NCI-H748 (cell line): Measurements from ENCODE around the gene PHACTR3.

Experiments used
- DNase-seq: peaks from one replicate; lab custom pipeline; 2025; ENCODE audit not compliant: unreplicated experiment; lab: John Stamatoyannopoulos, UW

PHACTR3 gene

GRCh38 chr20:59668926-59669850 is 64.8 kb downstream of the PHACTR3 start:
- no peak for DNase-seq

- DNase-seq = no peak
Observed at GRCh38 chr20:59670786-59671492, 66.6 kb downstream of the PHACTR3 start.

DNA sequence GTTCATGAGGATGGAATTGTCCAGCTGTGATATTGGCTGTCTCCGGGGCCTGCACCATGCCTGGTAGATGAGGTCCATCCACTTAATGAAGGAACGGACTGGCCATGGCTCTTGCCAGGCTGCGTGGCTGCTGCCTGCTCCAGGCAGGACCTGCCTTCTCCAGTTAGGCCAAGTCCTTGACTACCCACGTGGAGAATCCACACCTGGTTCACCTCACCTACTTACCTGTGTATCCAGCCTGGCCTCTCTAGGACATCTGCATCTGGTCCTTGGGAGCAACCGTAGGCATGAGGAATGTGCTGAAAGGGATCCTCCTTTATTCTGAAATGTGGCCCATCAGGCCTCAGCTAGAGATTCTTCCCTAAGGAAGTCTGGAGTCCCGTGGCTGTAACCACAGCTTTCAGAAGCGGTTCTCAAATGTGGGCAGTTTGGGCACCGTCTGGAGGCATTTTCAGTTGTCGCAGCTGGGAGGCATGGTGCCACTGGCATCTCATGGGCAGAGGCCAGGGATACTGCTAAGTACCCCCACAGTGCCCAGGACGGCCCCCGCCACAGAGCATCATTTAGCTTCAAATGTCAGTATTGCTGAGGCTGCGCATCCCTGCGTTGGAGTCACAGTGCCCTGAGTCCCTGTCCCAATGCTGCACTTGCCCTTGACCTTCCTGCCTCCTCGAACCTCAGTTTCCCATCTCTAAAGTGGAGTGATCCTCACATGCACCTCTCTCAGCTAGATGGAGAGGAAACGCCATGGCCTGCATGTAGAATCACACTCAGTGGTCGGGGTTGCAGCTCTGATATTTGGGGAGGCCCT is 67.5 kb downstream of the PHACTR3 start:
- DNase-seq = no peak

- DNase-seq = no peak
Observed at GRCh38 chr20:59672576-59672975, 68.2 kb downstream of the PHACTR3 start.

GRCh38 chr20:59673288-59673997 is 69.1 kb downstream of the PHACTR3 start:
- DNase-seq = no peak

- no peak for DNase-seq
Observed at GRCh38 chr20:59673998-59674445, 69.7 kb downstream of the PHACTR3 start.

DNA sequence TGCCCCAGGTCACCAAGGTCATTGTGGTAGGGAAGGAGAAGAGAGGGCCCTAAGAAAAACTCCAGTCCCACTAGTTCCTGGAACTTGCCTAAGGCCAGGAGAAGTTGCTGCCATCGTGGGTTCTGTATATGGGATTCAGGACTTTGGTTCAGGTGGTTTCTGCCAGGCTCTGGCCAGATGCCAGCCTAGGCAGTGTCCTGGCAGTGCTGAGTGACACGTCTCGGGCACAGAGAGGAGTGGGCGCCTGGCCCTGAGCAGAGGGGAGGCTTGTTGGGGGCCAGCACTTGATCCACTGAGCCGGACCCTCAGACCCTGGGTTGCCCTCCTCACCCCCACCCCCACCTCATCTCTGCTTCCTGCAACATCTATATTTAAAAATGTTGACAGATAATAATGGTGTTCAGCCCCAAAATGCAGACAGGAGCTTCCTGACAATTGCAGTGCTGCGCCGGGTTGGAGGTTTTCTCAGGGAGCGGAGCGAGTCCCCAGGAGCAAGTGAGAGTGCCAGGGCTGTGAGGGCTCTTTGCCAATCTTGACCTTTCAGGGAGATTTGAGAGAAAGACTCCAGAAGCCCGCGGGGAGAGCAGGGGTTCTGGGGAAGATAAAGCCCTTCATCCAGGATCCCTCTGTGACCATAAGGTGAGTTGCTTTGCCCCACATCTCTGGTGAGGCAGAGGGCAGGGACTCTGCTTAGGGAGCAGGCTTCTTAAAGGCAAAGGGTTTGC is 71.9 kb downstream of the PHACTR3 start:
- no peak for DNase-seq

- DNase-seq = no peak
Observed at GRCh38 chr20:59676851-59677182, 72.5 kb downstream of the PHACTR3 start.

GRCh38 chr20:59677586-59677985 is 73.2 kb downstream of the PHACTR3 start:
- DNase-seq = no peak

DNA sequence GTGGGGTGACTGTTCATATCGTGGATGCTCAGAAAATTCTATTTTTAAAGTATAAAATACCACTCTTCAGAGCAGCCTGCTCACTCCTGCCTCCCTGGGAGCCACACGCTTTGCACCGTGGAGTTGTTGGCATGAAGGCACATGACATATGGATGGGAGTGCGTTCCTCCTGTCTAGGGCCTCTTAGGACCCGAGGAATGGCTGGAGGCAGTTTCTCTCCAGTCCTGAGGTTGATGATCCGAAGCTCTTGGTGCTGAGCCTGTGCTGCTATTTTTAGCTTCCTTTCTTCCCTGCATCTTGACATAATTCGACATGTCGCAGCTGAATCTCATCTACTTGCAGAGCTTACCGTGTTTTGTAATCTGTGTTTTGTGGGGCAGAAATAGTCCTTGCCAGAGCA is 73.9 kb downstream of the PHACTR3 start:
- no peak for DNase-seq

- no peak for DNase-seq
Observed at GRCh38 chr20:59678951-59679350, 74.6 kb downstream of the PHACTR3 start.

DNA sequence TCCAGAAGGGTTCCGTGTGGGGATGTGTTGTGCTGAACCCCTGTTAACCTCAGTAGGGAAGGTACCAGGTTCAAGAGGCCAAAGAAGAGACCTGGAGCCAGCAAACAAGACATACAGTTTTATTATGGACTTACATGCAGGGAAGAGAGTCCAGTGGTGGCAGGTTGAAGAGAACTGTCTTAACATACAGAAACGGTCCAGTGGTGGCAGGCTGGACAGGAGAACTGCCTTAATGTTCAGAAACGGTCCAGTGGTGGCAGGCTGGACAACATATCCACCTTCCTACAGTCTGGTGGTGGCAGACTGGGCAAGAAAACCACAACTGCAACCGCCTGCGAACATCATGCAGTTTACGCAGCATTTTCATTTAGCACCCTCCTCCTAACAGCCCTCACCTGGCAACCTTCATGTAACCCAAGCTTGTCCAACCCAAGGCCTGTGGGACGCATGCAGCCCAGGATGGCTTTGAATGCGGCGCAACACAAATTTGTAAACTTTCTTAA is 75.9 kb downstream of the PHACTR3 start:
- DNase-seq = no peak

GRCh38 chr20:59680852-59681251 is 76.5 kb downstream of the PHACTR3 start:
- no peak for DNase-seq

- DNase-seq = no peak
Observed at GRCh38 chr20:59682603-59683002, 78.3 kb downstream of the PHACTR3 start.

DNA sequence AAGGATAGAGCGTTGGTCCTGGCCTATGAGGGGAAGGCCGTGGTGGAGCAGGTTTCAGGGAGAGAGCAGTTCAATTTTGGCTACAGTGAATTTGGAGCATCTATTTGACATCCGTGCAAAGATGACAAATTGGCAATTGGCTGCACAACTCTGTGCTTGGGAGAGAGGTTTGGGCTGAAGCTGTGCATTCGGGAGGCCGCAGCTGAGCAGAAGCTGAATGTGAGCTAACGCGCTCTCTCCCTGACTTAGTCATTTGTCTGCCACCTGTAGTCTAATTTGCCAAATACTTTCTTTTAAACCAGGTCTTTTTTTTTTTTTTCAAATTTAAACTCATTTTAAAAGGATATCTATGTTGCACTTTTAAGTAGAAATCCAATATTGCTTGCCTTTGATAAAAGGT is 78.8 kb downstream of the PHACTR3 start:
- no peak for DNase-seq

DNA sequence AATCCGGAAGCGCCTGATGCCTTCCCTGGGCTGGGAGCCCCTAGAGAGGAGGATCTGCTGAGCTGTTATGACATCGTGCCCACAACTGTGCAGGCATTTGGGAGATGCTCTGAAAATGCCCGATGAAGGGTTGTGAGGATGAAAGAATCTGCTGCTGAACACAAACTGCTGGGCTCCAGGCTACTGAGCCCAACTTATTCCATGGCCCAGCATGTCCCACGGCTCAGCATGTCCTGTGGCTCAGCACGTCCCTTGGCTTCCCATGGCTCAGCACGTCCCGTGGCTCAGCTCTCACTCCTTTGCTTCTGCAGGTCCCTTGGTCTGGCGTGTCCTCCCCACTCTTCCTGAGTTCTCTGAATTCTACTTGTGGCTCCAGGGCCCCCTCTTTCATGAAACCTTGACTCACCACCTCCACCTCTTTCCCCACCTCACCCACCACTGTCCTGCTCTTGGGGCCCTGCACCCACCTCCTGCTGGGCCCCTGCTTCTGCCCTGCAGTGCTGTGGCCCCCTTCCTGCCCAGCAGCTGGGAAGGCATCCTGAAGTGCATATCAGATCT is 80.4 kb downstream of the PHACTR3 start:
- DNase-seq = no peak

DNA sequence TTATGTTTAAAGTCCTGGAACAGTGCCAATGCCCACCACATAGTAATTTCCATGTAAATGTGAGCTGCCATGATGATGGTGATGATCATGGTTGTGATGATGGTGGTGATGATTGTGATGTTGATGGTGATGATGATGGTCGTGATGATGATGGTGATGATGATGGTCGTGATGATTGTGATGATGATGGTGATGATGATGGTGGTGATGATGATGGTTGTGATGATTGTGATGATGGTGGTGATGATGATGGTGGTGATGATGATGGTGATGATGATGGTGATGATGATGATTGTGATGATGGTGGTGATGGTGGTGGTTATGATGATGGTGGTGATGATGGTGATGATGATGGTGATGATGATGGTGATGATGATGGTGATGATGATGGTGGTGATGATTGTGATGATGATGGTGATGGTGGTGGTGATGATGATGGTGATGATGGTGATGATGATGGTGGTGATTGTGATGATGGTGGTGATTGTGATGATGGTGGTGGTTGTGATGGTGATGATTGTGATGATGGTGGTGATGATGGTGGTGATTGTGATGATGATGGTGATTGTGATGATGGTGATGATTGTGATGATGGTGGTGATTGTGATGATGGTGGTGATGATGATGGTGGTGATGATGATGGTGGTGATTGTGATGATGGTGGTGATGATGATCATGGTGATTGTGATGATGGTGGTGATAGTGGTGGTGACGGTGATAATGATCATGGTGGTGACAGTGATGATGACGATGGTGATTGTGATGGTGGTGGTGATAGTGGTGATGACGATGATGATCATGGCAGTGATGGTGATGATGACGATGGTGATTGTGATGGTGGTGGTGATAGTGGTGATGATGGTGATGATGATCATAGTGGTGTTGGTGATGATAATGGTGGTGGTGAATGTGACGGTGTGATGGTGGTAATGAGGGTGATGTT is 82.3 kb downstream of the PHACTR3 start:
- DNase-seq = no peak

DNA sequence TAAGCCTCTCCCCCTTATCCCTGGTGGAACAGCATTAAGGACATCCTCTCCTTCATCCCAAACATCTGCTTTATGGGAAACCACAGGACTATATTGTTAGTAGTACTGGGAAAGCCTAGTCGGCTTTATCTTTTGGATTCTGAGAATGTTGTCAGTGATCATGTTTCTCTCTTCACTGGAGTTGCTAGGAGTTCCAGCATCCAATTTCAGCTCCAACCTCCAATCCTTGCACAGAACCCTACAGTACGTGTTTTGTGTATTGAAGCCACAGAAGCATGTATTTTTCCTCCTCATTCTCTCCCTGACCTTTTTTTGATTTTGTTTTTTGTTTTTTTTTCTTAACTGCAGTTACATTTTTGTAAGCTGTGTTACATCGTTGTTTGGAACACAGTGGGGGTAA is 84.0 kb downstream of the PHACTR3 start:
- no peak for DNase-seq

DNA sequence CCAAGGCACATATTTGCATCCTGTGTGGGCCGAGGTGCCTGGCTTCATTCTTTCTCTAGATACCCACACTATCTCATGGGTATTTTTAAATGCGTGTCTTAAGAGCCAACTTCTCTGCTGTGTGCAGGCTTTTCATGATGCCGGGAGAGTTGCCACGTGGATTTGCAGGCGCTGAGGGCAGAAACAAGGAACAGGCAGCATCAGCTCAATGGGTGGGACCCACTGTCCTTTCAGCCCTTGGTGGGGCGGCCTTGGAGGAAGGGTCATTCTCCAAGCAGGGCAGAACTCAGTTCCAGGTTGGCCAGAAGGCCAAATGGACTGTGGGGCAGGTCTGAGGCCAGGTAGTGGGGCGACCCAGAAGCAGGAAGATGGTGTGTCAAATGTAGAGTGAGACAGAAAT is 84.7 kb downstream of the PHACTR3 start:
- DNase-seq = no peak
